ENCODE measurements around the gene PPP1CC. TPM values are rescaled to one million over a fixed set of nuclear protein-coding genes. Genes with fewer than 3 reads are reported as not detected.
"Not testable (repeated sequence)": the region's sequence is repeated elsewhere in the genome, so short reads cannot be mapped to it uniquely, and the experiment has no call there.

PPP1CC gene
- total RNA-seq, 2 donors from 2014 or later, result 91.0 to 98.0 TPM

GRCh38 chr12:110760204-110760609 lies 17.5 kb upstream of the PPP1CC start:
- no peak for DNase-seq (ENCODE audit: low spot score)
- intact Hi-C loops (cut with DNase I), result no loop called here

GRCh38 chr12:110758922-110759321 lies 16.2 kb upstream of the PPP1CC start:
- DNase-seq (ENCODE audit: low spot score), result no peak
- intact Hi-C loops (cut with DNase I), result loop anchor here in 1 of 2 donors (5.0 kb wide), 1 partner anchor 618 kb away; no protein-coding TSS in a partner anchor

GRCh38 chr12:110756611-110757010 lies 13.9 kb upstream of the PPP1CC start:
- peak; percentile 3 for DNase-seq (ENCODE audit: low spot score)
- intact Hi-C loops (cut with DNase I), result loop anchor here in 1 of 2 donors (5.0 kb wide), 1 partner anchor 621 kb away; no protein-coding TSS in a partner anchor

- intact Hi-C loops (cut with DNase I), result no loop called here
- DNase-seq (ENCODE audit: low spot score), result peak; percentile 61
Measured at GRCh38 chr12:110754101-110754793, 11.6 kb upstream of the PPP1CC start.

GRCh38 chr12:110750784-110751461 lies 8.2 kb upstream of the PPP1CC start:
- intact Hi-C loops (cut with DNase I), result no loop called here

GRCh38 chr12:110746550-110746949 lies 3.9 kb upstream of the PPP1CC start:
- intact Hi-C loops (cut with DNase I), result no loop called here
- no peak for DNase-seq (ENCODE audit: low spot score)

More at GRCh38 chr12:110750784-110751461, 8.2 kb upstream of the PPP1CC start:
- DNase-seq (ENCODE audit: low spot score), result no peak

GRCh38 chr12:110745542-110746284 lies 3.0 kb upstream of the PPP1CC start:
- intact Hi-C loops (cut with DNase I), result no loop called here
- no peak for DNase-seq (ENCODE audit: low spot score)

GRCh38 chr12:110744601-110745264 lies 2.0 kb upstream of the PPP1CC start:
- DNase-seq (ENCODE audit: low spot score), result no peak
- intact Hi-C loops (cut with DNase I), result no loop called here

GRCh38 chr12:110744151-110744571 lies 1.5 kb upstream of the PPP1CC start:
- no peak for DNase-seq (ENCODE audit: low spot score)
- intact Hi-C loops (cut with DNase I), result no loop called here

GRCh38 chr12:110743571-110744093 lies 941 bp upstream of the PPP1CC start:
- DNase-seq (ENCODE audit: low spot score), result no peak

GRCh38 chr12:110742096-110742717 lies 484 bp downstream of the PPP1CC start:
- intact Hi-C loops (cut with DNase I), result no loop called here
- peak; percentile 83 for DNase-seq (ENCODE audit: low spot score)

More at GRCh38 chr12:110743571-110744093, 941 bp upstream of the PPP1CC start:
- intact Hi-C loops (cut with DNase I), result loop anchor here in 1 of 2 donors (1.0 kb wide), 1 partner anchor 44 kb away; no protein-coding TSS in a partner anchor

- no peak for DNase-seq (ENCODE audit: low spot score)
- intact Hi-C loops (cut with DNase I), result no loop called here
Measured at GRCh38 chr12:110741341-110742095, 1.2 kb downstream of the PPP1CC start.

GRCh38 chr12:110739894-110740293 lies 2.8 kb downstream of the PPP1CC start:
- DNase-seq (ENCODE audit: low spot score), result no peak
- intact Hi-C loops (cut with DNase I), result loop anchor here in 1 of 2 donors (10.0 kb wide), 1 partner anchor 1595 kb away; no protein-coding TSS in a partner anchor

- no peak for DNase-seq (ENCODE audit: low spot score)
- intact Hi-C loops (cut with DNase I), result loop anchor here in 1 of 2 donors (10.0 kb wide), 1 partner anchor 1595 kb away; no protein-coding TSS in a partner anchor
Measured at GRCh38 chr12:110739488-110739887, 3.2 kb downstream of the PPP1CC start.

GRCh38 chr12:110737532-110737931 lies 5.2 kb downstream of the PPP1CC start:
- DNase-seq (ENCODE audit: low spot score), result no peak
- intact Hi-C loops (cut with DNase I), result loop anchor here in 1 of 2 donors (10.0 kb wide), 1 partner anchor 1597 kb away; no protein-coding TSS in a partner anchor

GRCh38 chr12:110737016-110737415 lies 5.7 kb downstream of the PPP1CC start:
- intact Hi-C loops (cut with DNase I), result loop anchor here in 1 of 2 donors (10.0 kb wide), 1 partner anchor 1598 kb away; no protein-coding TSS in a partner anchor

GRCh38 chr12:110733900-110734299 lies 8.8 kb downstream of the PPP1CC start:
- intact Hi-C loops (cut with DNase I), result loop anchor here in 1 of 2 donors (10.0 kb wide), 1 partner anchor 1601 kb away; no protein-coding TSS in a partner anchor
- DNase-seq (ENCODE audit: low spot score), result no peak

More at GRCh38 chr12:110737016-110737415, 5.7 kb downstream of the PPP1CC start:
- DNase-seq (ENCODE audit: low spot score), result not testable (repeated sequence)

Measured in posterior vena cava (tissue), 2 donors.